GM23338 (cell line): Measurements from ENCODE around the gene AKAP13. TPM values are rescaled to one million over a fixed set of nuclear protein-coding genes. Genes with fewer than 3 reads are reported as not detected.

Experiments used
- ATAC-seq: fragments of 200-7000 bp; cut with Tn5 transposase; 3 replicates; pipeline ENCODE4 v1.9.1; 2020
- DNase-seq: peaks from one replicate; pipeline ENCODE4 v3.0.0-alpha.2; 2015; ENCODE audit warnings: low spot score
- H2AFZ ChIP-seq: fragments of 200-600 bp; sonication (generic); 2 replicates; pipeline ENCODE4 v1.8.0; 2016; ENCODE audit warnings: antibody characterized with exemption, mild to moderate bottlenecking, moderate library complexity
- H3F3A ChIP-seq: fragments of 200-600 bp; sonication (generic); replicated peaks from 2 replicates; pipeline ENCODE4 v1.8.0; 2017; ENCODE audit warnings: antibody characterized with exemption, mixed run types, low read depth
- H3K27ac ChIP-seq: fragments of 200-600 bp; sonication (generic); 2 replicates; pipeline ENCODE4 v1.6.1; 2016; ENCODE audit warnings: low read depth
- H3K27me3 ChIP-seq: fragments of 200-600 bp; sonication (generic); 2 replicates; pipeline ENCODE4 v1.8.0; 2016; ENCODE audit warnings: mild to moderate bottlenecking, mixed run types, moderate library complexity; ENCODE audit not compliant: insufficient read depth
- H3K36me3 ChIP-seq: fragments of 200-600 bp; sonication (generic); 2 replicates; pipeline ENCODE4 v1.8.0; 2016; ENCODE audit warnings: mild to moderate bottlenecking; ENCODE audit not compliant: insufficient read depth
- H3K4me1 ChIP-seq: fragments of 200-600 bp; sonication (generic); 2 replicates; pipeline ENCODE4 v1.8.0; 2016; ENCODE audit warnings: mild to moderate bottlenecking, moderate library complexity; ENCODE audit not compliant: insufficient read depth
- H3K4me2 ChIP-seq: fragments of 200-600 bp; sonication (generic); 2 replicates; pipeline ENCODE4 v1.7.1; 2017; ENCODE audit warnings: mixed run types
- H3K4me3 ChIP-seq: fragments of 200-600 bp; sonication (generic); 2 replicates; pipeline ENCODE4 v1.6.1; 2016; ENCODE audit warnings: mixed run types
- H3K79me2 ChIP-seq: fragments of 200-600 bp; sonication (generic); replicated peaks from 2 replicates; pipeline ENCODE4 v1.8.0; 2017; ENCODE audit warnings: mild to moderate bottlenecking; ENCODE audit not compliant: insufficient read depth
- H3K9me2 ChIP-seq: fragments of 200-600 bp; sonication (generic); 2 replicates; pipeline ENCODE4 v1.8.0; 2017; ENCODE audit not compliant: insufficient read depth
- H4K20me1 ChIP-seq: fragments of 200-600 bp; sonication (generic); replicated peaks from 2 replicates; pipeline ENCODE4 v1.8.0; 2017; ENCODE audit warnings: mild to moderate bottlenecking; ENCODE audit not compliant: insufficient read depth
- H3K27ac Mint-ChIP-seq: 2 replicates; pipeline ENCODE4 v1.8.0; 2020; ENCODE audit warnings: inconsistent platforms, mild to moderate bottlenecking, moderate library complexity, mixed read lengths
- H3K27me3 Mint-ChIP-seq: 3 replicates; pipeline ENCODE4 v1.8.0; 2022; ENCODE audit warnings: low read depth, mild to moderate bottlenecking, moderate library complexity, mixed read lengths, inconsistent platforms; ENCODE audit not compliant: insufficient read depth, poor library complexity
- H3K36me3 Mint-ChIP-seq: 3 replicates; pipeline ENCODE4 v1.8.0; 2021; ENCODE audit warnings: low read depth, mild to moderate bottlenecking, inconsistent platforms, moderate library complexity, mixed read lengths
- H3K4me1 Mint-ChIP-seq: 3 replicates; pipeline ENCODE4 v1.8.0; 2020; ENCODE audit warnings: mild to moderate bottlenecking, inconsistent platforms, mixed read lengths
- H3K4me3 Mint-ChIP-seq: 3 replicates; pipeline ENCODE4 v1.8.0; 2021; ENCODE audit warnings: moderate library complexity, mild to moderate bottlenecking, inconsistent platforms, mixed read lengths
- H3K9me3 Mint-ChIP-seq: 3 replicates; pipeline ENCODE4 v1.8.0; 2020; ENCODE audit warnings: moderate library complexity, mild to moderate bottlenecking, inconsistent platforms, mixed read lengths
- CREB1 ChIP-seq: fragments of 250-450 bp; sonication (Bioruptor Pico); IDR thresholded peaks from 2 replicates; pipeline ENCODE4 v1.5.0; 2020; ENCODE audit warnings: low read depth, mild to moderate bottlenecking, moderate library complexity
- ETS1 ChIP-seq: IDR thresholded peaks from 2 replicates; pipeline ENCODE4 v1.6.1; 2016; ENCODE audit warnings: antibody characterized with exemption
- EZH2 ChIP-seq: fragments of 200-600 bp; sonication (generic); IDR thresholded peaks from one replicate; pipeline ENCODE4 v1.8.0; 2017; ENCODE audit warnings: antibody characterized with exemption, mild to moderate bottlenecking, low read depth; ENCODE audit not compliant: unreplicated experiment
- JUNB ChIP-seq: IDR thresholded peaks from one replicate; pipeline ENCODE4 v1.6.1; 2016; ENCODE audit warnings: antibody characterized with exemption; ENCODE audit not compliant: unreplicated experiment
- NANOG ChIP-seq: IDR thresholded peaks from 2 replicates; pipeline ENCODE4 v1.6.1; 2016; ENCODE audit warnings: antibody characterized with exemption, borderline replicate concordance
- POLR2AphosphoS5 ChIP-seq: IDR thresholded peaks from 2 replicates; pipeline ENCODE4 v1.6.1; 2016; ENCODE audit warnings: antibody characterized with exemption, low read depth
- STAT1 ChIP-seq: IDR thresholded peaks from one replicate; pipeline ENCODE4 v1.6.1; 2016; ENCODE audit warnings: antibody characterized with exemption; ENCODE audit not compliant: unreplicated experiment
- ZNF114 ChIP-seq: fragments of 250-450 bp; sonication (Bioruptor Pico); IDR thresholded peaks from 2 replicates; pipeline ENCODE4 v1.5.0; 2020; ENCODE audit warnings: mild to moderate bottlenecking, moderate library complexity
- ZNF462 ChIP-seq: fragments of 250-450 bp; sonication (Bioruptor Pico); IDR thresholded peaks from 2 replicates; pipeline ENCODE4 v1.5.0; 2020; ENCODE audit warnings: mild to moderate bottlenecking, moderate library complexity
- polyA plus RNA-seq: library from polyadenylated mRNA; unstranded; fragments of >200 nt; fragmentation: Nextera tagmentation; extraction: Ambion mirVana; gene quantifications from 2 replicates; pipeline ENCODE4 v1.2.1, GENCODE V29; 2016
- total RNA-seq: library from RNA; depleted of rRNA; stranded (reverse); fragments of >200 nt; shearing (Covaris generic); gene quantifications from 2 replicates; pipeline ENCODE4 v1.2.3, GENCODE V29; 2014
- TF ChIP-seq, protein P1 (sequence below): IDR thresholded peaks from one replicate; pipeline ENCODE4 v1.6.1; 2018; ENCODE audit warnings: antibody characterized with exemption; ENCODE audit not compliant: unreplicated experiment

Gene AKAP13
- total and polyA plus RNA-seq, 2 experiments from 2014 or later: 46.2 to 60.7 TPM

- H3K4me1 Mint-ChIP-seq: peaks cover 21% of the 10 kb centered on the region
Measured at GRCh38 chr15:85439996-85440395, 59.6 kb downstream of the AKAP13 start.

GRCh38 chr15:85440451-85440850 lies 60.0 kb downstream of the AKAP13 start:
- H4K20me1 ChIP-seq: peaks cover 12% of the 10 kb centered on the region
- no peak overlapping the region for H3K4me2 ChIP-seq
- H3K9me2 ChIP-seq: no peaks in the 10 kb centered on the region
- H2AFZ ChIP-seq: no peak overlapping the region
- no peaks in the 10 kb centered on the region for H3K27me3 ChIP-seq
- Mint-ChIP-seq H3K36me3 (no peaks in the 10 kb centered on the region), H3K4me1 (peaks cover 25% of the 10 kb centered on the region), H3K27ac (no peak overlapping the region), H3K27me3 (peaks cover 3% of the 10 kb centered on the region), H3K9me3 (peaks cover 3% of the 10 kb centered on the region; the same call in 2 of the 3 replicates), H3K4me3 (no peak overlapping the region)
- H3K4me1 ChIP-seq: peaks cover 28% of the 10 kb centered on the region
- H3K36me3 ChIP-seq: no peaks in the 10 kb centered on the region
- no peak overlapping the region for H3K27ac ChIP-seq
- H3K4me3 ChIP-seq: no peak overlapping the region
- ATAC-seq (no peak), DNase-seq (no peak)
- H3F3A ChIP-seq: no peaks in the 10 kb centered on the region
- H3K79me2 ChIP-seq: peaks cover 53% of the 10 kb centered on the region
- TF ChIP-seq STAT1 (no peak), ZNF462 (CRISPR knock-in tag) (no peak), EZH2 (no peak), ZNF114 (CRISPR knock-in tag) (no peak), JUNB (no peak), CREB1 (CRISPR knock-in tag) (no peak), POLR2AphosphoS5 (no peak), NANOG (no peak)
- TF ChIP-seq, protein P1, sequence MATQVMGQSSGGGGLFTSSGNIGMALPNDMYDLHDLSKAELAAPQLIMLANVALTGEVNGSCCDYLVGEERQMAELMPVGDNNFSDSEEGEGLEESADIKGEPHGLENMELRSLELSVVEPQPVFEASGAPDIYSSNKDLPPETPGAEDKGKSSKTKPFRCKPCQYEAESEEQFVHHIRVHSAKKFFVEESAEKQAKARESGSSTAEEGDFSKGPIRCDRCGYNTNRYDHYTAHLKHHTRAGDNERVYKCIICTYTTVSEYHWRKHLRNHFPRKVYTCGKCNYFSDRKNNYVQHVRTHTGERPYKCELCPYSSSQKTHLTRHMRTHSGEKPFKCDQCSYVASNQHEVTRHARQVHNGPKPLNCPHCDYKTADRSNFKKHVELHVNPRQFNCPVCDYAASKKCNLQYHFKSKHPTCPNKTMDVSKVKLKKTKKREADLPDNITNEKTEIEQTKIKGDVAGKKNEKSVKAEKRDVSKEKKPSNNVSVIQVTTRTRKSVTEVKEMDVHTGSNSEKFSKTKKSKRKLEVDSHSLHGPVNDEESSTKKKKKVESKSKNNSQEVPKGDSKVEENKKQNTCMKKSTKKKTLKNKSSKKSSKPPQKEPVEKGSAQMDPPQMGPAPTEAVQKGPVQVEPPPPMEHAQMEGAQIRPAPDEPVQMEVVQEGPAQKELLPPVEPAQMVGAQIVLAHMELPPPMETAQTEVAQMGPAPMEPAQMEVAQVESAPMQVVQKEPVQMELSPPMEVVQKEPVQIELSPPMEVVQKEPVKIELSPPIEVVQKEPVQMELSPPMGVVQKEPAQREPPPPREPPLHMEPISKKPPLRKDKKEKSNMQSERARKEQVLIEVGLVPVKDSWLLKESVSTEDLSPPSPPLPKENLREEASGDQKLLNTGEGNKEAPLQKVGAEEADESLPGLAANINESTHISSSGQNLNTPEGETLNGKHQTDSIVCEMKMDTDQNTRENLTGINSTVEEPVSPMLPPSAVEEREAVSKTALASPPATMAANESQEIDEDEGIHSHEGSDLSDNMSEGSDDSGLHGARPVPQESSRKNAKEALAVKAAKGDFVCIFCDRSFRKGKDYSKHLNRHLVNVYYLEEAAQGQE: no peak

More at GRCh38 chr15:85439996-85440395, 59.6 kb downstream of the AKAP13 start:
- no peak overlapping the region for H2AFZ ChIP-seq
- no peak overlapping the region for H3K4me2 ChIP-seq
- TF ChIP-seq STAT1: no peak
- no peak for TF ChIP-seq NANOG
- TF ChIP-seq ETS1: no peak
- no peak overlapping the region for H3K4me3 ChIP-seq
- no peak for DNase-seq
- no peak overlapping the region for H3K27ac Mint-ChIP-seq
- peaks cover 24% of the 10 kb centered on the region for H3K4me1 ChIP-seq
- H3K27me3 ChIP-seq: no peaks in the 10 kb centered on the region
- peaks cover 3% of the 10 kb centered on the region for H3K27me3 Mint-ChIP-seq
- H3K79me2 ChIP-seq: peaks cover 48% of the 10 kb centered on the region
- H3K9me3 Mint-ChIP-seq: peaks cover 3% of the 10 kb centered on the region; the same call in 2 of the 3 replicates
- no peaks in the 10 kb centered on the region for H3K36me3 ChIP-seq
- no peaks in the 10 kb centered on the region for H3K9me2 ChIP-seq
- no peak for ATAC-seq
- no peak overlapping the region for H3K4me3 Mint-ChIP-seq
- H3F3A ChIP-seq: no peaks in the 10 kb centered on the region
- H3K36me3 Mint-ChIP-seq: no peaks in the 10 kb centered on the region
- H3K27ac ChIP-seq: no peak overlapping the region
- H4K20me1 ChIP-seq: peaks cover 8% of the 10 kb centered on the region
